HepG2 (cell line): ENCODE data around the gene CTRB2. TPM values are rescaled to one million over a fixed set of nuclear protein-coding genes. Genes with fewer than 3 reads are reported as not detected.

Source experiments
- ADNP ChIP-seq: sonication (generic); formaldehyde crosslinking; IDR thresholded peaks from 2 replicates; pipeline ENCODE4 v1.4.0; 2020; ENCODE audit warnings: missing genetic modification reagents
- ATF4 ChIP-seq, 2 experiments: fragments of 450-650 bp in 1 of 2; sonication (generic) in 1 of 2; formaldehyde crosslinking; IDR thresholded peaks; 2 replicates each; pipeline versions ENCODE4 v1.5.0 to v1.8.0; 2020 to 2022; ENCODE audit warnings: mild to moderate bottlenecking in 1 of 2, missing genetic modification reagents in 1 of 2
- ATF5 ChIP-seq: sonication (generic); formaldehyde crosslinking; IDR thresholded peaks from 2 replicates; pipeline ENCODE4 v1.4.0; 2020; ENCODE audit warnings: mild to moderate bottlenecking, low read depth, missing genetic modification reagents
- CHD2 ChIP-seq: IDR thresholded peaks from 2 replicates; pipeline ENCODE4 v1.6.1; 2011; ENCODE audit warnings: low read depth, low read length, improper control_type of control experiment
- GMEB1 ChIP-seq: sonication (generic); formaldehyde crosslinking; IDR thresholded peaks from 2 replicates; pipeline ENCODE4 v1.5.1; 2020; ENCODE audit warnings: missing genetic modification reagents, mild to moderate bottlenecking, borderline replicate concordance
- HES4 ChIP-seq: sonication (generic); formaldehyde crosslinking; IDR thresholded peaks from 2 replicates; pipeline ENCODE4 v1.9.0; 2021; ENCODE audit warnings: mild to moderate bottlenecking, missing genetic modification reagents, borderline replicate concordance
- HNF1B ChIP-seq: sonication (generic); formaldehyde crosslinking; IDR thresholded peaks from 2 replicates; pipeline ENCODE4 v1.5.1; 2020; ENCODE audit warnings: mild to moderate bottlenecking, moderate library complexity, missing genetic modification reagents
- KDM1A ChIP-seq: IDR thresholded peaks from 2 replicates; pipeline ENCODE4 v1.6.1; 2016; ENCODE audit warnings: missing compliant biosample characterization
- KDM5A ChIP-seq: fragments of 200-600 bp; sonication (generic); IDR thresholded peaks from 2 replicates; pipeline ENCODE4 v1.7.0; 2018; ENCODE audit warnings: antibody characterized with exemption, mild to moderate bottlenecking, low read length, borderline replicate concordance
- KLF9 ChIP-seq: IDR thresholded peaks from 2 replicates; pipeline ENCODE4 v1.6.1; 2016; ENCODE audit warnings: low read depth
- MED1 ChIP-seq: sonication (generic); formaldehyde crosslinking; IDR thresholded peaks from 2 replicates; pipeline ENCODE4 v1.4.0; 2020; ENCODE audit warnings: missing genetic modification reagents
- MTF2 ChIP-seq: sonication (generic); formaldehyde crosslinking; IDR thresholded peaks from 2 replicates; pipeline ENCODE4 v1.5.0; 2020; ENCODE audit warnings: missing genetic modification reagents, borderline replicate concordance
- RNF2 ChIP-seq: fragments of 450-650 bp; conservative IDR thresholded peaks from 2 replicates; pipeline ENCODE4 v1.6.1; 2016; ENCODE audit warnings: low read depth
- SRSF9 ChIP-seq: fragments of 200-400 bp; formaldehyde crosslinking; IDR thresholded peaks from 2 replicates; pipeline ENCODE4 v1.6.1; 2018; ENCODE audit warnings: borderline replicate concordance, mild to moderate bottlenecking, low read depth, low read length; ENCODE audit not compliant: insufficient read depth, poor library complexity, severe bottlenecking
- ZBTB7B ChIP-seq: sonication (generic); formaldehyde crosslinking; IDR thresholded peaks from 2 replicates; pipeline ENCODE4 v1.4.0; 2020; ENCODE audit warnings: missing genetic modification reagents
- ZFX ChIP-seq: sonication (generic); formaldehyde crosslinking; IDR thresholded peaks from 2 replicates; pipeline ENCODE4 v1.4.0; 2020; ENCODE audit warnings: mild to moderate bottlenecking, low read depth, missing genetic modification reagents, moderate library complexity
- ZMYM4 ChIP-seq: sonication (generic); formaldehyde crosslinking; IDR thresholded peaks from 2 replicates; pipeline ENCODE4 v1.8.1; 2023; ENCODE audit warnings: mild to moderate bottlenecking, missing genetic modification reagents
- ZNF264 ChIP-seq: sonication (generic); formaldehyde crosslinking; IDR thresholded peaks from 2 replicates; pipeline ENCODE4 v1.4.0; 2020; ENCODE audit warnings: missing genetic modification reagents
- ZNF362 ChIP-seq: sonication (generic); formaldehyde crosslinking; IDR thresholded peaks from 2 replicates; pipeline ENCODE4 v1.4.0; 2020; ENCODE audit warnings: missing genetic modification reagents, mild to moderate bottlenecking, borderline replicate concordance
- ZNF501 ChIP-seq: sonication (generic); formaldehyde crosslinking; IDR thresholded peaks from 2 replicates; pipeline ENCODE4 v1.5.1; 2020; ENCODE audit warnings: mild to moderate bottlenecking, moderate library complexity, missing genetic modification reagents
- ZNF552 ChIP-seq: sonication (generic); formaldehyde crosslinking; IDR thresholded peaks from 2 replicates; pipeline ENCODE4 v1.9.0; 2022; ENCODE audit warnings: missing genetic modification reagents, mild to moderate bottlenecking, borderline replicate concordance
- ZNF557 ChIP-seq: sonication (generic); formaldehyde crosslinking; IDR thresholded peaks from 2 replicates; pipeline ENCODE4 v1.4.0; 2020; ENCODE audit warnings: missing genetic modification reagents
- polyA plus RNA-seq, 8 experiments: library from polyadenylated mRNA; depleted of rRNA in 3 of 8; stranded (reverse) in 7 of 8; unstranded in 1 of 8; fragments of >200 nt; fragmentation: Illumina TruSeq in 4 of 8; extraction: Trizol in 4 of 8; gene quantifications; 2 replicates each; pipeline versions ENCODE4 v1.2.1 to v1.2.3, GENCODE V29; 2011 to 2016; ENCODE audit warnings: low read depth in 4 of 8, missing spikeins in 1 of 8, mixed read lengths in 1 of 8; ENCODE audit not compliant: insufficient read depth in 1 of 8
- total RNA-seq, 5 experiments: library from RNA; depleted of rRNA; stranded (reverse); fragments of >200 nt; fragmentation: Illumina TruSeq; extraction: Trizol; gene quantifications; 2 replicates each; pipeline ENCODE4 v1.2.3, GENCODE V29; 2016; ENCODE audit warnings: low read depth in 1 of 5

Gene CTRB2
- total and polyA plus RNA-seq, 2 of the 13 experiments (the other 11 are each of a cell fraction or from before 2014, with no cell fraction given): 0.13 TPM; not detected in 1

DNA sequence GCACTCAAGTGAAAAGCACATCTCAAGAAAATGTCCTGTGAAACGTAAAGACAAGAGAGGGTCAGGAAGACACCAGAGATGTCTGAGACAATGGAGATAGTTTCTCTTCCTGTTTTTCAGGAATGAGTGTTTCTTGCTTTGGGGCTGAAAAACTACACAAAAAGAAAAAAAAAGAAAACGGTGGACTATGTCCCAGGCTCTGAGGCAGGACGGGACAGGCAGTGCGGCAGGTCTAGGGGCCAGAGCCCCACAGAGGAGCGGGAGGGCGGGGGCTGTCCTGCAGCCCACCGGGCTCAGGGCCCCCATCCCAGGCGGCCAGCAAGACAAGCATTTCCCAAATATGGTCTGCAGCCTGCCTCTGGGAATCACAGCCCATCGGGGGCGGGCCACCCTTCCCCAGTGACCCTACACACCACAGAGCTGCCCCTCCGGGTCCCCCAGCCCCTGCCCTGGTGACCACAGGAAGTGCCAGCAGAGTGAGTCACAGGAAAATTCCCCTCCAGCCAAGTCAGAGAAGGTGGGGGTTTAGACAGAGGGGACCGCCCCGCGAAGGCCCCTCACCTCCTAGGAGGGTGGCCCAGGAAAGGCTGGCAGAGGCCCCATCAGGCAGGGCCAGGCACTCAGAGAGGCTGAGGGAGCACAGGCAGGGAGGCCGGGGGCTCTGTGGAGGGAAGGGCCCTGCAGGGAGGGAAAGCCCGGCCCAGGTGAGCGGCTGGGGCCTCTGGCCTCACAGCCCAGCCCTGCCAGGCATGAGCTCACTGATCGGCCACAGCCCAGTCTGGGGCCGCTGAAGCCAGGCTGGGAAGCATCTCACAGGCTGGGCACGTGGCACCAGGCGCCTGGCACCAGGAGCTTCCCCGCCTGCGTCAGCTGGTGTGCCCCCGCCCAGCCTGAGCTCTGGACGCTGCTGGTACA is 38.1 kb upstream of the CTRB2 start (continued):
- TF ChIP-seq HES4: no peak; the same call in 1 of the 2 replicates
- TF ChIP-seq ATF5 (CRISPR knock-in tag): no peak
- no peak for TF ChIP-seq ZNF557
- TF ChIP-seq RNF2: peak; percentile 96; the same call in 1 of the 2 replicates
- peak; percentile 70; the same call in 1 of the 2 replicates for TF ChIP-seq GMEB1
- no peak for TF ChIP-seq SRSF9
- TF ChIP-seq ZMYM4 (CRISPR knock-in tag): peak; percentile 76
- no peak for TF ChIP-seq KDM5A
- TF ChIP-seq ATF4 (CRISPR knock-in tag; IDR thresholded peaks at IDR 0.05): no peak; a peak in 1 of 4 replicates
- TF ChIP-seq ZNF501: peak; percentile 86; the same call in 1 of the 2 replicates
- peak; percentile 84 for TF ChIP-seq ZNF362 (CRISPR knock-in tag)
- TF ChIP-seq ZFX: peak; percentile 97
- peak; percentile 89 for TF ChIP-seq KDM1A
- TF ChIP-seq ZNF552: 0 out of 2 replicates have a peak, but pooled peaks have one; percentile 19
- TF ChIP-seq HNF1B (CRISPR knock-in tag): peak; percentile 98
- TF ChIP-seq MTF2 (CRISPR knock-in tag): 0 out of 2 replicates have a peak, but pooled peaks have one; percentile 90
- TF ChIP-seq CHD2: peak; percentile 36; the same call in 1 of the 2 replicates
- no peak for TF ChIP-seq ADNP (CRISPR knock-in tag)
- TF ChIP-seq ZBTB7B (CRISPR knock-in tag): peak; percentile 100
- TF ChIP-seq ZNF264 (CRISPR knock-in tag): peak; percentile 91; the same call in 1 of the 2 replicates
- TF ChIP-seq MED1 (CRISPR knock-in tag): peak; percentile 99
- TF ChIP-seq KLF9 (CRISPR knock-in tag): peak; percentile 79
